Retina (tissue), 1 donor: ENCODE measurements around the gene PCLAF.

Experiments
- DNase-seq: peaks from one replicate; pipeline ENCODE4 v3.0.0-alpha.2; 2016

Gene PCLAF

GRCh38 chr15:64314456-64314855 lies 66.8 kb downstream of the PCLAF start:
- no peak for DNase-seq
